ENCODE measurements around the gene STEAP3.

DNA sequence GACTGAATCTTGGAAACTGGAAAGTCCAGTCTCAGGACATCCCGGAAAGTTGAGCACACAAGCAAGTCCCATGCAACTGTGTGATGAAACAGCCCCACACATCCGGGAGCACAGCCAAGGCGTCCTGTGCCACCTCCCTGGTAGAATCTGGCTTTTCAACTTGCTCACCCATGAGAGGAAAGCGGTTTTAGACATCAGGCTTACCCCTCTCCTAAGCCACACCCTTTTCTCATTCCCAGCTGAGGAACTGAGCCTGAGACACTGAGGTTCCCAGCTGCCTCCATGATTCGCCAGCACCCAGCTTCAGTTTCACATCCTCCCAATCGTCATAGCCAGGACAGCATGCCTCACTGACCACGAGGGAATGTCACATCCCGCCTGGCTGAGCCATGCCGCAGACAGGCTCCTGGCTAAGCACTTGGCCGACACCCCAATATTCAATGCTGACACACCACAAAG, 60.3 kb downstream of the STEAP3 start:
- TF ChIP-seq POLR2A (IDR thresholded peaks at IDR 0.05) = no peak
- no peak for TF ChIP-seq POLR2AphosphoS5 (IDR thresholded peaks at IDR 0.05)
- TF ChIP-seq, protein P1, sequence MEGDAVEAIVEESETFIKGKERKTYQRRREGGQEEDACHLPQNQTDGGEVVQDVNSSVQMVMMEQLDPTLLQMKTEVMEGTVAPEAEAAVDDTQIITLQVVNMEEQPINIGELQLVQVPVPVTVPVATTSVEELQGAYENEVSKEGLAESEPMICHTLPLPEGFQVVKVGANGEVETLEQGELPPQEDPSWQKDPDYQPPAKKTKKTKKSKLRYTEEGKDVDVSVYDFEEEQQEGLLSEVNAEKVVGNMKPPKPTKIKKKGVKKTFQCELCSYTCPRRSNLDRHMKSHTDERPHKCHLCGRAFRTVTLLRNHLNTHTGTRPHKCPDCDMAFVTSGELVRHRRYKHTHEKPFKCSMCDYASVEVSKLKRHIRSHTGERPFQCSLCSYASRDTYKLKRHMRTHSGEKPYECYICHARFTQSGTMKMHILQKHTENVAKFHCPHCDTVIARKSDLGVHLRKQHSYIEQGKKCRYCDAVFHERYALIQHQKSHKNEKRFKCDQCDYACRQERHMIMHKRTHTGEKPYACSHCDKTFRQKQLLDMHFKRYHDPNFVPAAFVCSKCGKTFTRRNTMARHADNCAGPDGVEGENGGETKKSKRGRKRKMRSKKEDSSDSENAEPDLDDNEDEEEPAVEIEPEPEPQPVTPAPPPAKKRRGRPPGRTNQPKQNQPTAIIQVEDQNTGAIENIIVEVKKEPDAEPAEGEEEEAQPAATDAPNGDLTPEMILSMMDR (IDR thresholded peaks at IDR 0.05) = no peak
